Prostate gland (tissue), 2 donors: ENCODE results near the gene ALG14.

ENCODE experiments used
- POLR2A ChIP-seq: fragments of 450-650 bp; IDR thresholded peaks from one replicate; pipeline ENCODE4 v1.6.1; 2016; ENCODE audit warnings: antibody characterized with exemption, mild to moderate bottlenecking
- POLR2AphosphoS5 ChIP-seq: sonication (generic); formaldehyde crosslinking; IDR thresholded peaks from one replicate; pipeline ENCODE4 v1.6.1; 2017; ENCODE audit warnings: antibody characterized with exemption
- TF ChIP-seq, protein P1 (sequence below), 4 experiments: fragments of 200-600 bp in 2 of 4; fragments of 450-650 bp in 2 of 4; sonication (generic) in 2 of 4; IDR thresholded peaks; 1 replicate in 3 of 4; 2 replicates in 1 of 4; pipeline ENCODE4 v1.5.1; 2016 to 2019; ENCODE audit warnings: antibody characterized with exemption in 4 of 4, mild to moderate bottlenecking in 2 of 4, moderate library complexity in 2 of 4

- TF ChIP-seq, protein P1, sequence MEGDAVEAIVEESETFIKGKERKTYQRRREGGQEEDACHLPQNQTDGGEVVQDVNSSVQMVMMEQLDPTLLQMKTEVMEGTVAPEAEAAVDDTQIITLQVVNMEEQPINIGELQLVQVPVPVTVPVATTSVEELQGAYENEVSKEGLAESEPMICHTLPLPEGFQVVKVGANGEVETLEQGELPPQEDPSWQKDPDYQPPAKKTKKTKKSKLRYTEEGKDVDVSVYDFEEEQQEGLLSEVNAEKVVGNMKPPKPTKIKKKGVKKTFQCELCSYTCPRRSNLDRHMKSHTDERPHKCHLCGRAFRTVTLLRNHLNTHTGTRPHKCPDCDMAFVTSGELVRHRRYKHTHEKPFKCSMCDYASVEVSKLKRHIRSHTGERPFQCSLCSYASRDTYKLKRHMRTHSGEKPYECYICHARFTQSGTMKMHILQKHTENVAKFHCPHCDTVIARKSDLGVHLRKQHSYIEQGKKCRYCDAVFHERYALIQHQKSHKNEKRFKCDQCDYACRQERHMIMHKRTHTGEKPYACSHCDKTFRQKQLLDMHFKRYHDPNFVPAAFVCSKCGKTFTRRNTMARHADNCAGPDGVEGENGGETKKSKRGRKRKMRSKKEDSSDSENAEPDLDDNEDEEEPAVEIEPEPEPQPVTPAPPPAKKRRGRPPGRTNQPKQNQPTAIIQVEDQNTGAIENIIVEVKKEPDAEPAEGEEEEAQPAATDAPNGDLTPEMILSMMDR (IDR thresholded peaks at IDR 0.05), result no peak
- TF ChIP-seq POLR2A, result no peak
- no peak for TF ChIP-seq POLR2AphosphoS5
Observed at GRCh38 chr1:95067568-95067967, 5.2 kb downstream of the ALG14 start.
